GM12875 (cell line): ENCODE measurements around the gene PTX4.

Experiments used
- H3K4me3 ChIP-seq: one replicate; pipeline ENCODE4 v1.5.1; 2011; ENCODE audit warnings: low read depth, low read length, control low read depth
- TF ChIP-seq, protein P1 (sequence below): IDR thresholded peaks from 2 replicates; pipeline ENCODE4 v1.5.1; 2011; ENCODE audit warnings: low read depth, mild to moderate bottlenecking, control low read depth, inconsistent platforms, low read length, moderate library complexity, borderline replicate concordance; ENCODE audit not compliant: insufficient read depth

Gene PTX4

DNA sequence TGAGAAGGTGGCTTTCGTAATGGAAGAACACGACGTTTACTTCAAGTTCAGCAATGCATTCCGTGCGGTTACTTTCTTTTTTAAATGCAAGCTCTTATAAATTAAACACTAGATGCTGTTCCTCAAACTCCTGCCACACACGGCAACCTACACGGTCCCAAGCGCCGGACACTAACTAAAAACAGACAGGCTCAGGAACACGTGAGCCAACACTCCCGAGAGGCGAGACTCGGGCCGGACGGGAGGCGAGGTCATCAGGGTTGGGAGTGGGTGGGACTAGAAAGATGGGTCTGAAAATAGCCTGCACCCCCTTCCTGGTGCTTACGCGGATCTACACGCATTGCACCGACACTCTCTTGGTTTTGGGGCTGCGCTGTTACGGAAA, 20.3 kb downstream of the PTX4 start:
- TF ChIP-seq, protein P1, sequence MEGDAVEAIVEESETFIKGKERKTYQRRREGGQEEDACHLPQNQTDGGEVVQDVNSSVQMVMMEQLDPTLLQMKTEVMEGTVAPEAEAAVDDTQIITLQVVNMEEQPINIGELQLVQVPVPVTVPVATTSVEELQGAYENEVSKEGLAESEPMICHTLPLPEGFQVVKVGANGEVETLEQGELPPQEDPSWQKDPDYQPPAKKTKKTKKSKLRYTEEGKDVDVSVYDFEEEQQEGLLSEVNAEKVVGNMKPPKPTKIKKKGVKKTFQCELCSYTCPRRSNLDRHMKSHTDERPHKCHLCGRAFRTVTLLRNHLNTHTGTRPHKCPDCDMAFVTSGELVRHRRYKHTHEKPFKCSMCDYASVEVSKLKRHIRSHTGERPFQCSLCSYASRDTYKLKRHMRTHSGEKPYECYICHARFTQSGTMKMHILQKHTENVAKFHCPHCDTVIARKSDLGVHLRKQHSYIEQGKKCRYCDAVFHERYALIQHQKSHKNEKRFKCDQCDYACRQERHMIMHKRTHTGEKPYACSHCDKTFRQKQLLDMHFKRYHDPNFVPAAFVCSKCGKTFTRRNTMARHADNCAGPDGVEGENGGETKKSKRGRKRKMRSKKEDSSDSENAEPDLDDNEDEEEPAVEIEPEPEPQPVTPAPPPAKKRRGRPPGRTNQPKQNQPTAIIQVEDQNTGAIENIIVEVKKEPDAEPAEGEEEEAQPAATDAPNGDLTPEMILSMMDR: no peak
- no peak overlapping the region for H3K4me3 ChIP-seq

DNA sequence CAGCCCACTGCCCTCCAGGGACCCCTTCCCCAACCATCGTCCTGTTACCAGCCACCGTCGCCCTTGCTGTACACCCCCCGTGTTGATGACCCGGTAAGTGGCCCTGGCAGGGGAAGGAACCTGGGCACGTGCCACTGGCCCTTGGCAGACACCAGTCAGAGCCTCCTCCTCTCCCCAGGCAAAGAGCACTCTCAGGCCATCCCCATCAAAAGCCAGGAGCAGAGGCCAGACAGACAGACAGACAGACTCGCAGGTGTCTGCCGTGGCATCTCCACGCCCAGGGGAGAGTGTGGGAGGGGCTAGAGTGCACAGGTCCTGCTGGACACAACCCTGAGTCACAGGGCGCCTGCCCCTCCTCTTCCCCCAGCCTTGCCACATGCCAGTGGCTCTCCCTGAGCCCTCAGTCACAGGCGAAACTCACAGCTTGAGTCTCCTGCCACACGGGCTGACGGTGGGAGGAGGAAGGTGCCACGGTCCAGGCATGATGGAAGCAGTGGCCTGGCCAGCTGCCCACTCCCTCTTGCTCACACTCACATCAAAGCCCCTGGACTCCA, 21.7 kb downstream of the PTX4 start:
- TF ChIP-seq, protein P1: no peak
- no peak overlapping the region for H3K4me3 ChIP-seq

DNA sequence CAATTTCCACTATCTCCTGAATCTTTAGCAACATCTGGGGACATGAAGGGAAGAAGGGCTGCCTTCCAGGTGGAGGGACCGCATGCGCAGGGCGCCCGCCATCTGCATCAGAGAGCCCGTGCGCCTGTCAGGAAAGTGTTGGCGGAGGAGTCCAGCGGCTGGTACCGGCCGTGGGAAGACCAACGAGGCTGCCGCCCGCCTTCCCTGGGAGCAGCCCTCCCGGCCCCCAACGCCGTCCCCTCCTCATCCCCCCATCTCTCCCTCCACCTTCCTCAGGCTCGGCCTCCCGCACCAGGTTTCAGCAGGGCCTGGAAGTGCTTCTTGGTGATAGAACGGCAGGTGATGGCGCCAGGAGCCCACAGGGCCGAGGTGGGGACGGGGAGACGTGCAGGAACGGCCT, 22.7 kb downstream of the PTX4 start:
- TF ChIP-seq, protein P1: no peak
- no peak overlapping the region for H3K4me3 ChIP-seq

DNA sequence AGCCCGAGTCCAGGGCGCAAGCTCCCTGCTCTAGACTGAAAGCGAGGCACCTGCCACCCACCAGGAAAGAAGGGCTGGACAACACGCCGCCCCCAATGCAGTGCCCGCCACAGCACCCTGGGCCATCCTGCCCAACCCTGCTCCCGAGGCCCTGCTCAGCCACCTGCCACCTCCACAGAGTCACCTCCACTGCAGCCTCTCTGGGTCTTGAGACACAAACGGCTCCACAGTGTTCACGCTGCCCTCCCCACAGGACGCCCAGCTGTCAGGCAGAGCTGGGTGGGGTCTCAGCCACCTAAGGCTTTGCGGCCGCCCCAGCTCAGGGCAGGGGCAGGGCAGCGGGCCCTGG, 23.2 kb downstream of the PTX4 start:
- H3K4me3 ChIP-seq: no peak overlapping the region
- TF ChIP-seq, protein P1: no peak

DNA sequence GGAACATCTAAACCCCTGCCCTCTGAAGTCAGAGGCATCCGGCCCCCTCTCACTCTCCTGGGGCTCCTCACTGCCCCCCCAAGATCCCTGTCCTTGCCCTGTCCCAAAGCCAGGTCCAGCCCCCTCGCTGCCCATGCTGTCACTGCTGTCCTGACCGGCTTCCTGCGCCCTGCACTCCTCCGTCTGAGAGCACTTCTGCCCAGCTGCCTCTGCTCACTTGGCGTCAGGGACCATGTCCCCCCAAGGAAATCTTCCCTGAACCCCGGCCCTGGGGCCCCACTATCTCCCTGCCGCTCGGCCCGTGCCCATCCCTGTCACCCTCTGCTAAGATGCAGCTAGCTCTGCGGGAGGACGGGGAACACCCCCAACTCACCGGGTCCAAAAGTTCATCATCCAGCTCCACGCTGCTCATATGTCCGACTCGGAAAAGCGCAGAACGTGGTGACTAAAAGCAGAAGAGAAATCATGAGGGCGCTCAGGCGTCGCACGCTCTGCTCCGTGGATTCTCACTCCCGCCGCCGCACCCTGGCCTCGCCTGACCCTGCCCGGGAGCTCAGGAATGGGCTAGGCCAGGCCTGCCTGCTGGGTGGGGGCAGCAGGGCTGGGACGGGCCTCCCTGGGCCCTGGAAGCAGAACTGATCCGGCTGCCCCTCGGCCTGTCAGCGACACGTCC, 23.7 kb downstream of the PTX4 start:
- H3K4me3 ChIP-seq: no peak overlapping the region
- TF ChIP-seq, protein P1: no peak

DNA sequence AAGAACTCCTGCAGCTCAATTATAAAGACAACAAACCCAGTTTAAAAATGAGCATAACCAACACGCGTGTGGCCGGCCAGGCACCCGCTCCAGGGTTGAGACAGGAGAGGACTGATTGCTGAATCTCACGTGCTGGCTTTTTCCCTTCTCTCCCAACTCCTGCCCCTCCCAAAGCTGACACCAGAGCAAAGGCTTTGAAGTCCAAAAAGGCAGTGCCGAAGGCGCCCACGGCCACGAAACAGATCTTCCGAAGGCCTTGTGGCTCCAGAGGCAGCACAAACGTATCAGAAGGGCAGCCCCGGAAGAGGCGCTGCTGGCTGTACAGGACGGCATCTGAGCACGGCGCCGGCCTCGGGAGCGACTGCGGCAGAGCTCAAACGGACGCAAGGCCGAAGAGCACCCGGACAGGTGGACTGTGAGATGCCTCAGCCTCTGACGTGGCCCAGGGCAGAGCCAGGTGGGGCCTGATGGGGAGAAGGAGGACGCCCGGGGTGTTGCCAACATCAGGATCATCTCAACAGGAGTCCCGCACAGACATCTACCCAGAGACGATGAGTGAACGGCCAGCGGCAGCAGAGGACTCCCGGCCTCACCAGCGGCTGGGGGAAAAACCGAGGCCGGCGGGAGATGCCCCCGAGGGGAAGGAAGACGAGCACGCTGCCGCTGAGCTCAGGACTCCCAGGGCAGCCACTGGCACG, 24.4 kb downstream of the PTX4 start:
- TF ChIP-seq, protein P1: no peak
- H3K4me3 ChIP-seq: no peak overlapping the region

DNA sequence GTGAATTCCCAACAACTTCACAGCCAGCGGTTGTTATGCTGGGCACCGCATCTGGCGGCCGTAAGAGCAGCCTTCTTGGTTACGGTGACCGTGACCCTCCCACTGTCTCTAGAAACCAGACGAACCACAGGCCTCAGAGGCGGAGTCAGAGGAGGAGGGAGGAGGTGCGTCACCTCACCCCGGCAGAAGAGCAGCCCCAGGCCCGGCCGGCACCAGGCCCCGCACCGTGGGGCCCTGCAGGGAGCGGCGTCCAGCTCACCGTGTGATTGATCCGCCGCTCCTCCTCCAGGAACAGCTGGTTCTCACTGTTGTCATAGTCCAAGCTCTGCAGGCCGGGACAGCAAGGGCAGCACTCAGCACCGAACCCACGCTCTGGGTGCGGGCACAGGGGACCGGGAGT, 27.6 kb downstream of the PTX4 start:
- TF ChIP-seq, protein P1: no peak

More for the DNA sequence above, 27.6 kb downstream of the PTX4 start:
- H3K4me3 ChIP-seq: no peak overlapping the region
